Left lung (tissue), 10 donors: ENCODE data around the gene TIMM29. TPM values are rescaled to one million over a fixed set of nuclear protein-coding genes. Genes with fewer than 3 reads are reported as not detected.
"Not testable (repeated sequence)": the region's sequence is repeated elsewhere in the genome, so short reads cannot be mapped to it uniquely, and the experiment has no call there.

Source experiments
- ATAC-seq: fragments of 200-7000 bp; cut with Tn5 transposase; one replicate; pipeline ENCODE4 v1.9.1; 2020; ENCODE audit warnings: moderate library complexity
- DNase-seq, 4 donors: peaks; one replicate each; pipeline ENCODE4 v3.0.0-alpha.2; 2013 to 2020
- H3K27ac ChIP-seq, 2 donors: fragments of 200-600 bp; sonication (generic) in 1 of 2; one replicate each; pipeline versions ENCODE4 v1.5.0 to v1.8.0; 2020 to 2021
- H3K27me3 ChIP-seq, 2 donors: fragments of 200-600 bp; sonication (generic) in 1 of 2; one replicate each; pipeline versions ENCODE4 v1.5.0 to v1.8.0; 2020 to 2021
- H3K36me3 ChIP-seq, 2 donors: fragments of 200-600 bp; sonication (generic) in 1 of 2; one replicate each; pipeline versions ENCODE4 v1.5.0 to v1.8.0; 2020 to 2021
- H3K4me1 ChIP-seq, 2 donors: fragments of 200-600 bp; one replicate each; pipeline ENCODE4 v1.8.0; 2021
- H3K4me3 ChIP-seq, 2 donors: fragments of 200-600 bp; sonication (generic) in 1 of 2; one replicate each; pipeline versions ENCODE4 v1.5.0 to v1.8.0; 2020 to 2021; ENCODE audit warnings: mild to moderate bottlenecking in 1 of 2
- H3K9me3 ChIP-seq, 2 donors: fragments of 200-600 bp; sonication (generic) in 1 of 2; one replicate each; pipeline versions ENCODE4 v1.5.0 to v1.8.0; 2020 to 2021
- intact Hi-C, 2 donors: fragments of 100-400 bp; cut with DNase I; formaldehyde crosslinking; loops; one replicate each; pipeline versions ENCODE4 v1.11.2 to v1.14.2; 2022
- polyA plus RNA-seq, 6 donors: library from polyadenylated mRNA; unstranded; fragments of 120-200 nt; gene quantifications; one replicate each; pipeline ENCODE4 v1.2.1, GENCODE V29; 2013; ENCODE audit not compliant: insufficient read length in 6 of 6
- total RNA-seq, 2 donors: library from RNA; stranded (reverse); fragmentation: NEBNext Ultra II Directional; extraction: Animal tissue kit (Norgen Biotek cat#: 25700); gene quantifications; one replicate each; pipeline ENCODE4 v1.2.1, GENCODE V29; 2021
- TF ChIP-seq, protein P1 (sequence below), 2 donors: fragments of 200-600 bp; sonication (generic) in 1 of 2; IDR thresholded peaks; one replicate each; pipeline versions ENCODE4 v1.5.0 to v1.8.0; 2021; ENCODE audit warnings: antibody characterized with exemption in 2 of 2
- donor health status: DM: no; HTN: yes; CAD: no.
- donor health status: DM: no; HTN: no; CAD: no.

TIMM29 gene
- total and polyA plus RNA-seq, 8 donors: 18.8 to 28.5 (median 25.3) TPM

DNA sequence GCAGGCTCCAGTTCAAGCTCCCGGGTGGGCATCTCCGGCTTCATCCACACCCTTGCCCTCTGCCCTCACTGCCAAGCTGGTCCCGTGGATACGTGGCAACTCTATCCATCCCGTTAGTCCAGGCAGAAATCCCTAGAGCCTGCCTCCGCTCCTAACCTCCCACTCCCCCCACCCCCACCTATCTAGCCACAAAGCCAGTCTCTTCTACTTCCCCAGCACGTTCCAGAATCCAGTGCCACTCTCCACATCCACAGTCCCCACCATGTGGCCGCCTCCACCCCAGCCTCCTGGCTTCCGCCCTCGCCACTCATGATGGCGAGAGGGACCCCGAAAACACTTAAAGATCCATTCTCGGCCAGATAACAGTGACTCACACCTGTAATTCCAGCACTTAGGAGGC lies 4.0 kb upstream of the TIMM29 start:
- H3K27me3 ChIP-seq: no peaks in the 10 kb centered on the region
- H3K27ac ChIP-seq: no peak overlapping the region
- ATAC-seq: no peak
- H3K4me1 ChIP-seq: peaks cover 10 to 18% of the 10 kb centered on the region in 2 donors
- TF ChIP-seq, protein P1, sequence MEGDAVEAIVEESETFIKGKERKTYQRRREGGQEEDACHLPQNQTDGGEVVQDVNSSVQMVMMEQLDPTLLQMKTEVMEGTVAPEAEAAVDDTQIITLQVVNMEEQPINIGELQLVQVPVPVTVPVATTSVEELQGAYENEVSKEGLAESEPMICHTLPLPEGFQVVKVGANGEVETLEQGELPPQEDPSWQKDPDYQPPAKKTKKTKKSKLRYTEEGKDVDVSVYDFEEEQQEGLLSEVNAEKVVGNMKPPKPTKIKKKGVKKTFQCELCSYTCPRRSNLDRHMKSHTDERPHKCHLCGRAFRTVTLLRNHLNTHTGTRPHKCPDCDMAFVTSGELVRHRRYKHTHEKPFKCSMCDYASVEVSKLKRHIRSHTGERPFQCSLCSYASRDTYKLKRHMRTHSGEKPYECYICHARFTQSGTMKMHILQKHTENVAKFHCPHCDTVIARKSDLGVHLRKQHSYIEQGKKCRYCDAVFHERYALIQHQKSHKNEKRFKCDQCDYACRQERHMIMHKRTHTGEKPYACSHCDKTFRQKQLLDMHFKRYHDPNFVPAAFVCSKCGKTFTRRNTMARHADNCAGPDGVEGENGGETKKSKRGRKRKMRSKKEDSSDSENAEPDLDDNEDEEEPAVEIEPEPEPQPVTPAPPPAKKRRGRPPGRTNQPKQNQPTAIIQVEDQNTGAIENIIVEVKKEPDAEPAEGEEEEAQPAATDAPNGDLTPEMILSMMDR (IDR thresholded peaks at IDR 0.05): no peak
- no peaks in the 10 kb centered on the region for H3K9me3 ChIP-seq
- no peak overlapping the region for H3K4me3 ChIP-seq
- H3K36me3 ChIP-seq: peaks cover 0 to 59% of the 10 kb centered on the region in 2 donors
- DNase-seq: no peak
- intact Hi-C loops: no loop called here

DNA sequence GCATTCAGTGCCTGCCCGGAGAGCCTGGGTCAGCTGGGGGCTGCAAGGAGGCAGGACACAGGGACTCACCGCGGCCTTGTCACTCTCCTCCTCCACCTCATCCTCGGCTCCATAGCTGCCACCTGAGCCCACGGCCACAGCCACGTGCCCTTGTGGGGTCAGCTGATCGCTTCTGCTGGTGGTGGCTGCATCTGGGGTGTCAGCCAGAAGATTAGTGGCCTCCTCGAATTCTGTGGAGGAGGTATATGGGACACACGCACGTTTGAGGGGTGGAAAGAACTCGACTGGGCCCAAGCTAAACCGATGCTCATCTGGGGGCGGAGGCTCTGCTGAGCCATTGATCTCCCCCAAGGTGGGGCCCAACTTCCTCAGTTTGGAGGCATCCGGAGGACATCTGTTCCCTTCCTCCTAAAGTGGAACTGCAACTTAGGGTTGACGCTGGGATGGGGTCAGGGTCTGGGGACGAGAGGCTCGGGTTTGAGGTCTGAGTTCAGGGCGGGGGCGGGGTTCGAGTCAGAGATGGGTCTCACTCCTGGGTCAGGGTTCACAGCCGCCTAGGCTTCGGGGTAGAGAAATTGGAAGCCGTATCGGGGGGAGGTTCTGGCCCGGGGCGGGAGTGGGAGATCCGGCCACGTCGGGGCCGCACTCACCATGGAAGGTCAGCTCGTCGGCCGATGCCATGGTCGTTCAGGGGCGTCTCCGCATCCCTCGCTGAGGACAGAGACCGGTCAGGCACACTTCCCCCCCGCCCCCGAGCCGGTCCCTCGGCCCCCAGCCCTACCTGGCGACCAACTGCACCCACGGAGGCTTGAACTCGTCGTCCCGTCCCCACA lies 665 bp upstream of the TIMM29 start:
- Histone ChIP-seq H3K4me1 (peaks cover 15 to 39% of the 10 kb centered on the region in 2 donors), H3K36me3 (peaks cover 0 to 36% of the 10 kb centered on the region in 2 donors), H3K9me3 (no peaks in the 10 kb centered on the region), H3K27ac (peak overlapping the region; percentile 71 to 77), H3K27me3 (no peaks in the 10 kb centered on the region), H3K4me3 (peak overlapping the region; percentile 89 to 98)
- DNase-seq (no peak), ATAC-seq (peak; percentile 3)
- intact Hi-C loops: no loop called here
- TF ChIP-seq, protein P1 (IDR thresholded peaks at IDR 0.05): no peak

DNA sequence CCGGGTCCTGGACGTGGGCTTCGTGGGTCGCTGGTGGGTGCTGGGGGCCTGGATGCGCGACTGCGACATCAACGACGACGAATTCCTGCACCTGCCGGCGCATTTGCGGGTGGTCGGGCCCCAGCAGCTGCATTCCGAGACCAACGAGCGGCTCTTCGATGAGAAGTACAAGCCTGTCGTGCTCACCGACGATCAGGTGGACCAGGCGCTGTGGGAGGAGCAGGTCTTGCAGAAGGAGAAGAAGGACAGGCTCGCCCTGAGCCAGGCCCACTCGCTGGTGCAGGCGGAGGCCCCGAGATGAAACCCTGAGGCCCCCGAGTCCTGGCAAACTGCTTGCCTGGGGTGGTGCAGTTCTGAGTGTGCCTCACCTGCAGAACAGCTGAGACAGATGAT lies 787 bp downstream of the TIMM29 start:
- TF ChIP-seq, protein P1 (IDR thresholded peaks at IDR 0.05): no peak
- Histone ChIP-seq H3K4me1 (peaks cover 15 to 39% of the 10 kb centered on the region in 2 donors), H3K36me3 (peaks cover 0 to 22% of the 10 kb centered on the region in 2 donors), H3K4me3 (peak overlapping the region; percentile 89 to 98), H3K27me3 (no peaks in the 10 kb centered on the region), H3K9me3 (no peaks in the 10 kb centered on the region), H3K27ac (peak overlapping the region in 1 of 2 donors; percentile 77)
- DNase-seq (peak in 1 of 4 donors; percentile 80), ATAC-seq (peak; percentile 2)
- intact Hi-C loops: no loop called here

DNA sequence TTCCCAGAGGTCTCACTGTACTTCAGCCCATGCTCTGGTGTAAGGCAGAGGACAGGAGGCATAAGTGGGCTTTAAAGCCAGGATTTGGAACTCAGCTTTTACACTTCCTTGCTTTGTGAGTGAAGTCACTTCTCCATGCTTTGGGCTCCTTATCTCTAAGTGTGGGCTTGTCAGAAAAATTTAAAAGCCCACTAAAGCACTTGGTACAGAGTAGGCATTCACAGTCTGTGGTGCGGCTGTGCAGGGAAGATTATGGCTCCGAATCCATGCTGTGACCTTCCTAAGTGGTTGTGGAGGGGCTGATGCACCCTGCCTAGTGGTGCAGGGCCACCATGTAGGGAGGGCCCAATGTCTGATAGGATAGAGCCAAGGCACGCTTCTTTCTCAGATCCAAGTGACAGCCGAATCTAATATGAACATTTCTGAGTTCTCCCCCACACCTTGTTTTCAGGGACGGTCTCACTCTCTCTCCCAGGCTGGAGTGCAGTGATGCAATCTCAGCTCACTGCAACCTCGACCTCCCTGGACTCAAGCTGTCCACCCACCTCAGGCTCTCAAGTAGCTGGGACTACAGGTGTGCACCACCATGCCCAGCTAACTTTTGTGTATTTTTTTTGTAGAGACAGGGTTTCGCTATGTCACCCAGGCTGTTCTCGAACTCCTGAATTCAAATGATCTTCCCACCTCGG lies 6.9 kb downstream of the TIMM29 start:
- peaks cover 0 to 11% of the 10 kb centered on the region in 2 donors for H3K36me3 ChIP-seq
- TF ChIP-seq, protein P1 (IDR thresholded peaks at IDR 0.05): no peak
- no peak overlapping the region for H3K4me3 ChIP-seq
- no peak overlapping the region for H3K27ac ChIP-seq
- peaks cover 0 to 17% of the 10 kb centered on the region in 2 donors for H3K4me1 ChIP-seq
- H3K27me3 ChIP-seq: no peaks in the 10 kb centered on the region
- ATAC-seq (no peak), DNase-seq (no peak)
- H3K9me3 ChIP-seq: no peaks in the 10 kb centered on the region
- intact Hi-C loops: loop anchor here in 1 of 2 donors (10.0 kb wide), 1 partner anchor 89 kb away; no protein-coding TSS in a partner anchor

DNA sequence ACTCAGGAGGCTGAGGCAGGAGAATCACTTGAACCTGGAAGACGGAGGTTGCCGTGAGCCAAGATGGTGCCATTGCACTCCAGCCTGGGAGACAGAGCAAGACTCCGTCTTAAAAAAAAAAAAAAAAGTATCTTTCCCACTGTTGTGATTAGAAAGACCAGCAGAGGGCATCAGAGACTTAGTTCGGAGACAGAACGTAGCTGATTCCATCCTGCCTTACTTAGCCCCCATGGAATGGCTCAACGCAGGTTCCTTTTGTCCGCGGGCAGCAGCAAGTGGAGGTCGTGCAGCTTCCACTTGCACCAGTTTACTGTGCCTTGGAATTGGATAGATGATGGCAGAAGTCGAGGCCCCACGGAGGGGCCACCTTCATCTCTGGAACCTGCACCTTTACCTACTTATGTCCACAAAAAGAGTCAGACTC lies 8.1 kb downstream of the TIMM29 start:
- H3K9me3 ChIP-seq: no peaks in the 10 kb centered on the region
- peak; percentile 80 for ATAC-seq
- peak in 2 of 4 donors; percentile 69 to 86 for DNase-seq
- no peaks in the 10 kb centered on the region for H3K27me3 ChIP-seq
- no peak overlapping the region for H3K27ac ChIP-seq
- peaks cover 0 to 13% of the 10 kb centered on the region in 2 donors for H3K4me1 ChIP-seq
- intact Hi-C loops: loop anchor here in 1 of 2 donors (10.0 kb wide), 1 partner anchor 88 kb away; no protein-coding TSS in a partner anchor
- H3K36me3 ChIP-seq: peaks cover 0 to 6% of the 10 kb centered on the region in 2 donors
- H3K4me3 ChIP-seq: no peak overlapping the region
- TF ChIP-seq, protein P1 (IDR thresholded peaks at IDR 0.05): peak; percentile 34 to 54

DNA sequence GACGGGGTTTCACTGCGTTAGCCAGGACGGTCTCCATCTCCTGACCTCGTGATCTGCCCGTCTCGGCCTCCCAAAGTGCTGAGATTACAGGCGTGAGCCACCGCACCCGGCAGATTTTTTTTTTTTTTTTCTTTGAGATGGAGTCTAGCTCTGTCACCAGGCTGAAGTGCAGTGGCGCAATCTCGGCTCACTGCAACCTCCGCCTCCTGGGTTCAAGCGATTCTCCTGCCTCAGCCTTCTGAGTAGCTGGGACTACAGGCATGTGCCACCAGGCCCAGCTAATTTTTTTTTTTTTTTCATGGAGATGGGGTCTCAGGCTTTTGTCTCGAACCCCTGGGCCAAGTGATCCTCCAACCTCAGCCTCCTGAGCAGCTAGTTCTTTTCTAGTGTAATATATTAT lies 13.0 kb downstream of the TIMM29 start:
- peaks cover 0 to 17% of the 10 kb centered on the region in 2 donors for H3K4me1 ChIP-seq
- DNase-seq, intact Hi-C loops, H3K27me3 ChIP-seq, H3K27ac ChIP-seq, H3K9me3 ChIP-seq, H3K4me3 ChIP-seq, H3K36me3 ChIP-seq: not testable (repeated sequence)
- peak; percentile 7 for ATAC-seq

DNA sequence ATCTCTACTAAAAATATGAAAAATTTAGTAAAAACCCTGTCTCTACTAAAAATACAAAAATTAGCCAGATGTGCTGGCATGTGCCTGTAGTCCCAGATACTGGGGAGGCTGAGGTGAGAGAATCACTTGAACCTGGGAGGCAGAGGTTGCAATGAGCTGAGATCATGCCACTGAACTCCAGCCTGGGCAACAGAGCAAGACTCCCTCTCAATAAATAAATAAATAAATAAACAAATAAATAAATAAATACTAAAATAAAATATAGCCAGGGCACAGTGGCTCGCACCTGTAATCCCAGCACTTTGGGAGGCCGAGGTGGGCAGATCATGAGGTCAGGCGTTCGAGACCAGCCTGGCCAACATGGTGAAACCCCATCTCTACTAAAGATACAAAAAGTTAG lies 14.8 kb downstream of the TIMM29 start:
- H3K27ac ChIP-seq, DNase-seq: not testable (repeated sequence)

More for the DNA sequence above, 14.8 kb downstream of the TIMM29 start:
- H3K9me3 ChIP-seq, intact Hi-C loops, H3K27me3 ChIP-seq, H3K36me3 ChIP-seq, ATAC-seq, H3K4me3 ChIP-seq: not testable (repeated sequence)
- peaks cover 0 to 17% of the 10 kb centered on the region in 2 donors for H3K4me1 ChIP-seq
